Measurements from ENCODE around the gene CMPK2. TPM values are rescaled to one million over a fixed set of nuclear protein-coding genes. Genes with fewer than 3 reads are reported as not detected.

The CMPK2 gene
- total and polyA plus RNA-seq, 9 of the 15 experiments (the other 6 are each of a cell fraction or from before 2014, with no cell fraction given), result 2.6 to 10.5 (median 5.0) TPM

GRCh38 chr2:6880200-6880733, 14.6 kb upstream of the CMPK2 start (continued):
- no peak for TF ChIP-seq PBX2 (CRISPR knock-in tag; IDR thresholded peaks at IDR 0.05; ENCODE audit: low read depth)
- TF ChIP-seq PBX2 (tag; conservative IDR thresholded peaks at IDR 0.05; ENCODE audit: low read depth), result peak; percentile 52
- no peak for TF ChIP-seq SAFB (IDR thresholded peaks at IDR 0.05; ENCODE audit: borderline replicate concordance, low read depth, low read length)
- TF ChIP-seq TEAD4 (IDR thresholded peaks at IDR 0.05; ENCODE audit: low read length), result peak; percentile 93
- TF ChIP-seq TEAD4 (CRISPR knock-in tag; IDR thresholded peaks at IDR 0.05; ENCODE audit: borderline replicate concordance), result no peak
- peak; percentile 89 for TF ChIP-seq LEF1 (IDR thresholded peaks at IDR 0.05)
- no peak for TF ChIP-seq ZNF436 (CRISPR knock-in tag; IDR thresholded peaks at IDR 0.05)
- TF ChIP-seq RNF2 (IDR thresholded peaks at IDR 0.05), result peak; percentile 78; the same call in 1 of the 2 replicates
- TF ChIP-seq ZNF280A (IDR thresholded peaks at IDR 0.05; ENCODE audit: low read depth, partially characterized antibody), result peak; percentile 81
- peak; percentile 50 to 85; a peak in 2 of 4 replicates for TF ChIP-seq HDAC1 (IDR thresholded peaks at IDR 0.05)
- peak; percentile 91 for TF ChIP-seq ZNF766 (CRISPR knock-in tag; conservative IDR thresholded peaks at IDR 0.05)
- 0 out of 2 replicates have a peak, but pooled peaks have one; percentile 35 for TF ChIP-seq ZNF830 (CRISPR knock-in tag; IDR thresholded peaks at IDR 0.05)
- TF ChIP-seq EHMT2 (IDR thresholded peaks at IDR 0.05), result peak; percentile 71
- peak; percentile 7 to 24; a peak in 3 of 4 replicates for TF ChIP-seq RAD21 (CRISPR knock-in tag; conservative IDR thresholded peaks at IDR 0.05 in 1 of 2, IDR thresholded peaks at IDR 0.05 in 1 of 2)
- TF ChIP-seq MYC (IDR thresholded peaks at IDR 0.05; ENCODE audit: low read depth, low read length), result peak; percentile 53; the same call in 1 of the 2 replicates
- TF ChIP-seq MYC (CRISPR knock-in tag; IDR thresholded peaks at IDR 0.05; ENCODE audit: borderline replicate concordance, low read depth), result no peak

All from K562 (cell line).